HTERT RPE-1 (cell line): ENCODE measurements around the gene CCDC3.

Source experiments
- in situ Hi-C: fragments of 300-500 bp; cut with MboI; formaldehyde crosslinking; loops from 4 replicates; pipeline ENCODE4 v1.14.3; 2020; ENCODE audit warnings: low sequenced_read_pairs

CCDC3 gene

DNA sequence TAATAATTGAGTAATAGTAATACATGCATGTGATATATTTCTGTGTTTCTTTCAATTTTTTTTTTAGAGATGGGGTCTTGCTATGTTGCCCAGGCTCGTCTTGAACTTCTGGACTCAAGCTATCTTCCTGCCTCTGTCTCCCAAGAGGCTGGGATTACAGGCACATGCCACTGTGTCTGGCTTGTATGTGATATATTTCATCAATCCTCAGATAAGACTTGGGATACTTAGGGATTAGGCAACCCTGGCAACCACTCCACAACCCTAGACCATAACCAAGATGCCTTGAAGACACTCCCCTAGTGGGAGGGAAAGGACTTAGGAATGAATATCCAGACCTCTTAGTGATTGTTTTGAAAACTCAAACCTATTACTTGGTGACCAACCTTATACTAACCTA is 154.8 kb downstream of the CCDC3 start:
- in situ Hi-C loops: no loop called here
